NCI-H187 (cell line): ENCODE data around the gene WBP2.

Experiments
- DNase-seq, 2 experiments: peaks; one replicate each; lab custom pipeline; 2025; lab: John Stamatoyannopoulos, UW

Gene WBP2

DNA sequence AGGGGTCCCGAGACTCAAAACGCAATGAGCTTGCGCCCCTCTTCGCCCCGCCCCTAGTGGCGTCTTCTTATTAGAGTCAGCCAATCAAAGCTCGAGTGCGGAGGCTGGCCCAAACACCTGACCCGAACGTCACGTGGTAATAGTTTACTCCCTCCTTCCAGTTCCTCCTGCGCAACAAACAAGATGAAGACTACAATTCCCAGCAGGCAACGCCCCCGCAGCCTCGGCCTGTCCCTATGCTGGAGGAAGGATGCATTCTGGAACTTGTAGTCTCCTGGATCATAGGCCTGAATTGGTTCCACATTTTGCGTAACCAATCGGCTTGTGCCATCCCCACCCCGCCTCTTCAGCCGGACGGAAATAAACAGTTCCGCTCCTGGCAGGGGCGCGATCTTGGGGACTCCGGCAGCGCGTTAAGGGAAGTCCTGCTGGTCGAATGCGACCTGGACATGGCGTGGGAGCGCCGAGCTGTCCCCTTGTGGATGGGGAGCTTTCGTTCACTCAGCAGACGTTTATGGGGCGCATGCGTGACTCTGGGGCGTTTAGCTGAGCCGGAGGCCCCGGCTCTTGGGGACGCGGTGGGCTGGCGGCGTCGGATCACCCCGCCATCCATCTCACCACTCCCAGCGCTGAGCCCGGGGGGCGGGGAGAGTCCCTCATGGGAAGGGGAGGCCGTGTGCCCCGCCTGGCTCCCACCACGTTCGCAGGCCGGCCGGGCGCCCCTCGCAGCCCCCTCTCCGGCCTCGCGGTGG is at the start of gene WBP2:
WBP2 (minus strand) TSS at position 26 of the 752 bp plus-strand sequence. CDS start 38 bp downstream, outside the sequence.
- DNase-seq, result peak; percentile 90 to 97

- no peak for DNase-seq
Observed at GRCh38 chr17:75902406-75902805, 47.3 kb upstream of the WBP2 start.

- DNase-seq, result no peak
Observed at GRCh38 chr17:75901727-75902126, 46.6 kb upstream of the WBP2 start.

DNA sequence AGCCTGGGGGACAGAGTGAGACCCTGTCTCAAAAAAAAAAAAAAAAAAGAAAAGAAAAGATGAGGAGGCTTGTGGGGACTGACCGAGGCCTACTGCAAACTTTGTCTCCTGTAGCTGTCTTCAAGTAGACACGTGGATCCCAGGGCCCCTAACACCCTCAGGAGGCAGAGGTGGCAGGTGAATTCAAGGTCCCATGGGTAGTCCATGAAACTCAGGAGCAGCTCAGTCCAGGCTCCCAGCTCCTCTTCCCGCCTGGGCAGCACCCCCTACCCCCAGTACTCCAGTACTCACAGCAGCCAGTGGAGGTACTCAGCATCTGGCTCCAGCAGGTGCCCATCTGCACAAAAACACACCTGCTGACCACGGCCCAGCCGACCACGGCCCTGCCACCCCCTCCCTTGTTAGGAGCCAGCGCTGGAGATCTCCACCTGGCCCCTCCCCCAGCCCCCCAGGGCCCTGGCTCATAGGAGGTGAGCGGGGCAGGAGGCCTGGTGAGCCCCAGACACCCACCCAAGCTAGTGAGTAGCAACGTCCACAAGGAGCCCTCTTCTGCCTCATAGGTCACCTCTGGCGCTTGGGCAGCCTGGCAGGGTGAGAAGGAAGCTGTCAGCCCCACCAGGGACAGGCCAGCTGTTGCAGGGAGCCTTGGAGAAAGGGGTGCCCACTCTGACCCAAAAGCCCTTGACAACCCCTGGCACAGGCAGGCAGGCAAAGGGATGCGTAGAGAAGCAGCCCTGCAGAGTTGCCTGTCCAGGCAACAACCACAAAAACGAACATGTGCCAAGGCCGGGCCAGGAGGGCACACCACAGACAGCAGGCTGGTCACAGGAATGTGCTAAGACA is 45.8 kb upstream of the WBP2 start:
- no peak for DNase-seq

DNA sequence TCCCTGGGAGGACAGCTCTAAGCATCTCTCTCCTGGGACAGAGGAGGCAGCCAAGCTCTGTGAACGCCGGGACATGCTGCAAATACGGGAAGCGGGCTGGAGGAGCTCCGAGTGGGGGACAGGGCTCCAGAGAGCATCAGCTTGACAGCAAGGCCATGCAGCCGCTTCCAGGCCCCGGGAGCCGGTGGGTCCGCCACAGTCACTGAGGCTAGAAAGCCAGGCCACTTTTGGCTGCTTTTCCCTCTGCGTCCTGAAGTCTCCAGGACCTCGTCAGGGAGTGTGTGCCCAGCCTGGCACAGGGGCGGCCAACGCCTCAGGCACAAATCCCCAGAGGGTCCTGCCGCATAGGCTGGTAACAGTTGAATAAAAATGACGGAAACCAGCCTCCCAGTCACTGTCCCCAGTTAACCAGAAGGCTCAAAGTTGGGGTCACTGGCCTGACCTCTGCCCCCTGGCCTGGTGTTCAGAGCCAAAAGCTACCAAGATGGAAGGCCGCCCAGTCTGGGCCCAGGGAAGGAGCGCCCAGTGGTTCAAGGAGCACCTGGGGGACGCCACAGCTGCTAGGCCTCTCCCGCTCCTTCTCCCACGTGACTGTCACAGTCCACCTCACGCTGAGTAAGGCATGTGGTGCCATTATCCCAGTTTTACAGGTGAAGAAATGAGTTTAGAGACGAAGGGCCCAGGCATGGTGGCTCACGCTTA is 44.8 kb upstream of the WBP2 start:
- DNase-seq, result no peak

DNA sequence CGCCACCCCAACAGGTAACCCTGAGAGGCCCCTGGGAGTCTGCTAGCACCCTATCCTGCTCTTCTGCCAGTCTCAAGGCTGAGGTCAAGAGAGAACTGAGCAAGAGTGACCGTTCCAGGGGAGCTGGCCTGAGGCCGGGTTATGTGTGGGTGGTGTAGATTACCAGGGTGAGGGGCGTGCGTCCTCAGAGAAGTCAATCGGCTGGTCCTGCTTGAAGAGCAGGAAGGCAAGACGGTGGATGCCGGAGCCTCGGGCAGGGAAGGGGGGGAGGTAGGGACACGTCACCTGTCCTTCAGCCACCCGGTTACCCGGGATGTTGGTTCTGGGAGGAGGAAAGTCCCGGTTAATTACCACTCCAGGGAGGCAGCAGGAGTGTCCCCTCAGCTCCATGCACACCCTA is 44.2 kb upstream of the WBP2 start:
- DNase-seq, result no peak

- DNase-seq, result no peak
Observed at GRCh38 chr17:75898791-75899190, 43.7 kb upstream of the WBP2 start.

GRCh38 chr17:75898065-75898464 is 42.9 kb upstream of the WBP2 start:
- DNase-seq, result no peak

GRCh38 chr17:75897160-75898019 is 42.3 kb upstream of the WBP2 start:
- no peak for DNase-seq

DNA sequence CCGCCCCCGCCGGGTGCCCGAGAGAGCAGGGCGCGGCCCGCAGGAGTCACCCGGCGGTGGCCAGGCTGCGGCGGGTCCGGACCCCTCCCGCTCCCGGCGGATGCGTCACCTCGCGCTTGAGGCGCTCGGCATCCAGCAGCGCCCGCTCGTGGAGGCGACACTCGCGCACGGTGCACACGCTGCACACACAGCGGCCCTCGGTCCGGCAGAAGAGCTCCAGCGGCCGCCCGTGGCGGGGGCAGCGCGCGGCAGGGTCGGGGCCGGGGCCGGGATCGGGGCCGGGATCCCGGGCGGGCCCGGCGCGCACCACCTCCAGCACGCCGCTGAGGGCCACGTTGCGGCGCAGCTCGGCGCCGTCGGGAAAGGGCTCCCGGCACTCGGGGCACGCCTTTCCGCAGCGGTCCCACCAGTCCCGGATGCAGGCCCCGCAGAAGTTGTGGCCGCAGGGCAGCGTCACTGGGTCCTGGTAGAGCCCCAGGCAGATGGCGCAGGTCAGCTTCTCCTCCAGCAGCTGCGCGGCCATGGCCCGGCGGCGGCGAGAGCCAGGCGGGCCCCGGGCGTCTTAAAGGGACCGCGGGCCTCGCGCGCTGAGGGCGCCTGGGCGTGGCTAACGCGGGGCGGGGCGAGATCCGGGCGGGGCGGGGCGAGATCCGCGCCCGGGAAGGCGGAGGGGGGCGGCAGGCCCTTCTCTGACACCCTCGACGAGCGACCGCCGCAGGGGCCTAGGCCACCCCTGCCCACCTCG is 41.5 kb upstream of the WBP2 start, which contains the start of gene TRIM65:
TRIM65 (minus strand) TSS at position 537 of the 745 bp plus-strand sequence; CDS start at position 523, 14 bp downstream.
- DNase-seq, result peak; percentile 28 to 31

- DNase-seq, result no peak
Observed at GRCh38 chr17:75895370-75896155, 40.4 kb upstream of the WBP2 start.

- DNase-seq, result no peak
Observed at GRCh38 chr17:75894049-75894733, 39.1 kb upstream of the WBP2 start.

GRCh38 chr17:75893305-75894048 is 38.3 kb upstream of the WBP2 start:
- DNase-seq, result no peak

- no peak for DNase-seq
Observed at GRCh38 chr17:75892556-75893224, 37.6 kb upstream of the WBP2 start.

DNA sequence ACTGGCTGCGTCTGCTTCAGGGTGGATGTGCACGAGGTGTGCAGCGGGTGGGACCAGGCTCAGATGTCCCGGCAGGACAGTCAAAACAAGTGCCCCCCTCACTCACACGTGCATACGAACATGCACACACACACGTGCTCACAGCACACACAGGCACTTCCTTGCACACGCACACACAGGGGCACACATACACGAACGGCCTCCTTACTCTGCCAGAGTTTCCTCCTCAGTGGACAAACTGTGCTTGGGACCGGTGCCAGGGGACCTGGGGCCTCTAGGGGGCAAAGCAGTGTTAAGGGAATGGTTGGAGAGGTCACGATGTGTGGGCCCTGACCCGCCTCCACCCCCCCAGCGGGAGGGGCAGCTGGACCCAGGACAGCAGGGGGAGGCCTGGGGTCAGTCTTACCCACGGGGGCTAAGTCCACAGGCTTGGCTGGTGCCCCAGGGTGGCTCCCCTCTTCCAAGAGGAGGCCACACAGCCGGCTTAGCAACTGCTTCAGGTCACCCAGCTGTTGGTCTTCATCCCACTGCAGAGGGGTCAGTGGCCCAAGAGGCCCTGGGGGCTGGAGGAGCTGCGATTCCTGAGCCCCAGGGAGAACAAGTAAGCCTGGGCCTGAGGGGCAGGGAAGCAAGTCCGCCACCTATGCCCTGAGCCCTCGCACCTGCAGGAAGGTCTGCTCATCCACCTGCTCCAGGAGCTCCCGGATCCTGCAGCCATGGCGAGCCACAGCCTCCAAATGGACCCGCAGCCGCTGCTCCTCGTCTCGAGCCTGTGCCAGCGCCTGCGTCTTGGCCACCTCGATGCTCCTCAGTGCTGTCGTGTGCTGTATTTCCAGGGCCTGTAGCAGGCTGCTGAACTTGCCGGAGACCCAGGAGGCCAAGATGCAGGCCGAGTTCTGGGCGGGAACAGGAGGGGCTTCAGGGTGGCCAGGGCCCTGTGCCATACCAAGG is 36.7 kb upstream of the WBP2 start:
- no peak for DNase-seq

DNA sequence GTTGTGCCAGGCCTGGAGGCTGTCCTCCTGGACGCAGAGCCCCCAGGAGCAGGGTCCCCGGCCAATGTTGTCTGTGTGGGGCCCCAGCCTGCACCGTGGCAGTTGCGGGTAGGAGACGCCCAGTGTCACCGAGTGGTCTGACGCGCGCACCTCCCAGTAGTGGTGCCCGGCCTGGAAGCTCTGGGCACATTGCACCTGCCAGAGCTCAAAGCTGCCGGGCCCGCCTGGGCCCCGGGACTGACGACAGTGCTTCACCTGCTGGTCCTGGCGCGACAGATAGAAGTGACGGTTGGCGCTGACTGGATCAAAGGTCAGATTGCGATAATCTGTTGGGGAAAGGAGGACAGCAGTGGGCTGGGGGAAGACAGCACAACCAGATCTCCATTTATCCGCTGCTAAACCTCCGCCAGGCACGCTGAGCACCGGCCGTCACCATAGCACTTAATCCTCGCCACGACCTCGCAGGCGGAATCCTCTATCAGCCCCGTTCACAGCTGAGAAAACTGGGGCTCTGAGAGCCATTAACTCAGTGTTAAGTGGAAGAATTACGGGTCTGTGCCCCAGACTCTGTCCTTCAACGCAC is 36.0 kb upstream of the WBP2 start:
- DNase-seq, result no peak

DNA sequence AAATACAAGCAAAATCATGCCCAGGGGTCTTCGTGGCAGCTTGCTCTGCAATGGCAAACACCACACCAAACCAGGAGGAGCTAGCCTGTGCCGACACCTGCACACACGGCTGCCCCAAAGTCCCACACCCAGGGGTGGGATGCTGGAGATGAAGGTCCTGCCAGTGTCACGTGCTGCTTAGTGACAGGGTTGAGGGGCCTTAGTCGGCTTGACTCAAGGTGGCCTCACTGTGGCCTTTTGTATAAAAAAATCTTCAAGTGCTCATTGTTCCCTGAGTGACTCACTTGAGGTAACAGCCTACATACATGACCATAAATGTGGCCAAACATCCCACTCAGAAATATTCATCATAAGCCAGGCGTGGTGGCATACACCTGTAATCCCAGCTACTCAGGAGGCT is 34.3 kb upstream of the WBP2 start:
- no peak for DNase-seq
